Mucosa of descending colon (tissue), 3 donors: ENCODE measurements around the gene APOH. TPM values are rescaled to one million over a fixed set of nuclear protein-coding genes. Genes with fewer than 3 reads are reported as not detected.

ENCODE experiments used
- ATAC-seq: fragments of 200-7000 bp; cut with Tn5 transposase; one replicate; pipeline ENCODE4 v1.9.1; 2020; ENCODE audit warnings: mild to moderate bottlenecking, moderate library complexity
- DNase-seq, 3 donors: peaks; one replicate each; pipeline ENCODE4 v3.0.0-alpha.2; 2020
- H3K36me3 ChIP-seq: fragments of 200-600 bp; one replicate; pipeline ENCODE4 v1.8.0; 2021; ENCODE audit warnings: low read depth, mild to moderate bottlenecking
- H3K4me1 ChIP-seq: fragments of 200-600 bp; one replicate; pipeline ENCODE4 v1.8.0; 2021; ENCODE audit warnings: low read depth, mild to moderate bottlenecking
- H3K4me3 ChIP-seq: fragments of 200-600 bp; one replicate; pipeline ENCODE4 v1.8.0; 2021; ENCODE audit warnings: mild to moderate bottlenecking
- H3K9me3 ChIP-seq: fragments of 200-600 bp; one replicate; pipeline ENCODE4 v1.8.0; 2021; ENCODE audit warnings: mild to moderate bottlenecking
- intact Hi-C, 2 donors: fragments of 100-400 bp; cut with DNase I in 1 of 2; cut with micrococcal nuclease in 1 of 2; formaldehyde crosslinking; loops; one replicate each; pipeline versions ENCODE4 v1.11.0 to v1.11.1; 2022; cut with DNase I, micrococcal nuclease
- total RNA-seq, 3 donors: library from RNA; stranded (reverse); fragmentation: NEBNext Ultra II Directional in 2 of 3; extraction: Animal tissue kit (Norgen Biotek cat#: 25700) in 2 of 3; gene quantifications; one replicate each; pipeline versions ENCODE4 v1.2.1 to v1.2.4, GENCODE V29; 2021 to 2023
- TF ChIP-seq, protein P1 (sequence below): fragments of 200-600 bp; IDR thresholded peaks from one replicate; pipeline ENCODE4 v1.8.0; 2022; ENCODE audit warnings: antibody characterized with exemption, mild to moderate bottlenecking
- donor health status: DM: no; HTN: no; CAD: no; lungs with moderate emphysema.
- donor health status: DM: no; HTN: no; CAD: no.
- donor health status: DM: no; HTN: yes; CAD: no.

The APOH gene
- total RNA-seq, 3 donors from 2014 or later = 0.69 to 0.92 TPM; not detected in 1

GRCh38 chr17:66234611-66235010 is 5.4 kb upstream of the APOH start:
- Histone ChIP-seq H3K9me3 (no peaks in the 10 kb centered on the region), H3K4me3 (no peak overlapping the region), H3K4me1 (no peaks in the 10 kb centered on the region), H3K36me3 (no peaks in the 10 kb centered on the region)
- TF ChIP-seq, protein P1, sequence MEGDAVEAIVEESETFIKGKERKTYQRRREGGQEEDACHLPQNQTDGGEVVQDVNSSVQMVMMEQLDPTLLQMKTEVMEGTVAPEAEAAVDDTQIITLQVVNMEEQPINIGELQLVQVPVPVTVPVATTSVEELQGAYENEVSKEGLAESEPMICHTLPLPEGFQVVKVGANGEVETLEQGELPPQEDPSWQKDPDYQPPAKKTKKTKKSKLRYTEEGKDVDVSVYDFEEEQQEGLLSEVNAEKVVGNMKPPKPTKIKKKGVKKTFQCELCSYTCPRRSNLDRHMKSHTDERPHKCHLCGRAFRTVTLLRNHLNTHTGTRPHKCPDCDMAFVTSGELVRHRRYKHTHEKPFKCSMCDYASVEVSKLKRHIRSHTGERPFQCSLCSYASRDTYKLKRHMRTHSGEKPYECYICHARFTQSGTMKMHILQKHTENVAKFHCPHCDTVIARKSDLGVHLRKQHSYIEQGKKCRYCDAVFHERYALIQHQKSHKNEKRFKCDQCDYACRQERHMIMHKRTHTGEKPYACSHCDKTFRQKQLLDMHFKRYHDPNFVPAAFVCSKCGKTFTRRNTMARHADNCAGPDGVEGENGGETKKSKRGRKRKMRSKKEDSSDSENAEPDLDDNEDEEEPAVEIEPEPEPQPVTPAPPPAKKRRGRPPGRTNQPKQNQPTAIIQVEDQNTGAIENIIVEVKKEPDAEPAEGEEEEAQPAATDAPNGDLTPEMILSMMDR = no peak
- ATAC-seq (no peak), DNase-seq (no peak)
- intact Hi-C loops = no loop called here

DNA sequence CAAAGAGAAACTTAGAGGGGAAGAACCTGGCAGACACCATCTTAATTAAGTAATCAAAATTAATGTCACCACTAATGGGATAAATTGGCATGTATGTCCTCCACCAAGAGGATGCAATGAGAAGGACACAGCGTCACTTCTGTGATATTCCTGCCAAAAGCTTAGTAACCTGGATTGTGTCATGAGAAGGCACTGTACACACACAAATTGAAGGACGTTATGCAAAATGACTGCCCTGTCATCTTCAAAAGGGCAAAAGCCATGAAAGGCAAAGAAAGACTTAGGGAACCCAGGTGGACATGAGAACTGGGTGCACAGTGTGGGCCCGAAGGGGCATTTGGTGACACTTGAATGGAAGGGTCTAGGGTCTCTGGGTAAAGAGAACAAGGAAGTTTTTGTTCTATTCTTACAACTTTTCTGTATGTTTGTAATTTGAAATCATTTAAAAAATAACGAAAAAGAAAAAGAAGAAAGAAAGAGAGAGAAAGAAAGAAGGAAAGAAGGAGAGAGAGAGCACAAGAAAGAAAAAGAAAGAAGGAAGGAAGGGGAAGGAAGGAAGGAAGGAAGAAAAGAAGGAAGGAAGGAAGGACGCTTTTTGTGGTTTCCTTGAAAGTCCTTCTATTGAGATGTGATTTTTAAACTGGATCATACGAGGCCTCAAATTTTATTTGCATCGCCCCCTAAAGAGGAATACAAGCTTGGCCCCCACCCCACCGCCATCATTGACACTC is 4.0 kb upstream of the APOH start:
- ATAC-seq = no peak
- no peak for DNase-seq
- TF ChIP-seq, protein P1 = no peak
- Histone ChIP-seq H3K4me3 (no peak overlapping the region), H3K36me3 (no peaks in the 10 kb centered on the region), H3K9me3 (no peaks in the 10 kb centered on the region), H3K4me1 (peaks cover 8% of the 10 kb centered on the region)
- intact Hi-C loops = no loop called here

- TF ChIP-seq, protein P1 = no peak
- no peak overlapping the region for H3K4me3 ChIP-seq
- ATAC-seq (no peak), DNase-seq (no peak)
- H3K36me3 ChIP-seq = no peaks in the 10 kb centered on the region
- H3K4me1 ChIP-seq = peaks cover 8% of the 10 kb centered on the region
- H3K9me3 ChIP-seq = no peaks in the 10 kb centered on the region
- intact Hi-C loops = no loop called here
These were observed 1.8 kb upstream of the APOH start for GRCh38 chr17:66230922-66231591.

GRCh38 chr17:66229783-66230538 is 746 bp upstream of the APOH start:
- ATAC-seq = no peak
- TF ChIP-seq, protein P1 = no peak
- H3K36me3 ChIP-seq = no peaks in the 10 kb centered on the region
- no peaks in the 10 kb centered on the region for H3K9me3 ChIP-seq
- H3K4me3 ChIP-seq = no peak overlapping the region
- no peak for DNase-seq
- peaks cover 8% of the 10 kb centered on the region for H3K4me1 ChIP-seq
- intact Hi-C loops = no loop called here

GRCh38 chr17:66227212-66228045 is 1.8 kb downstream of the APOH start:
- peaks cover 8% of the 10 kb centered on the region for H3K4me1 ChIP-seq
- TF ChIP-seq, protein P1 = no peak
- no peak for ATAC-seq
- DNase-seq = no peak
- intact Hi-C loops = no loop called here
- no peaks in the 10 kb centered on the region for H3K9me3 ChIP-seq
- H3K36me3 ChIP-seq = no peaks in the 10 kb centered on the region
- H3K4me3 ChIP-seq = no peak overlapping the region
